ENCODE data around the gene LRRC47. TPM values are rescaled to one million over a fixed set of nuclear protein-coding genes. Genes with fewer than 3 reads are reported as not detected.

LRRC47 gene
- total RNA-seq, 1 donor = 22.9 TPM

DNA sequence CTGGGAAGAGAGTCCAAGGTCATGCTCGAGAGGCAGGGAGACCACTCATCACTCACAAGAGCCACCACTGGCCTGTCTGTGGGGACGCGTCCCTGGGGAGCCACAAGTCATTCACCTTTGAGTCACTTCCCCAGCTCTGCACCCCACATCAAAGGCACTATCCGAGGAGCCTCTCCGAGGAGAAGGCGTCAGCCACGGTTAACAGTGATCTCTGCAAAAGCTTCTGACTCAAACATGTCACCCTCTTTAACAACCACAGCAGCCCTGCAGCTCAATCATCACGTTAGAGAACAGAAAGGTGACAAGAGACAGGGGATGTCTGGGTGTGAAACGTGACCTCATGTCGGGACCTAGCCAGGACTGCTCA lies 9.0 kb downstream of the LRRC47 start:
- H3K4me3 ChIP-seq (ENCODE audit: low read depth, low read length) = no peak overlapping the region
- TF ChIP-seq, protein P1, sequence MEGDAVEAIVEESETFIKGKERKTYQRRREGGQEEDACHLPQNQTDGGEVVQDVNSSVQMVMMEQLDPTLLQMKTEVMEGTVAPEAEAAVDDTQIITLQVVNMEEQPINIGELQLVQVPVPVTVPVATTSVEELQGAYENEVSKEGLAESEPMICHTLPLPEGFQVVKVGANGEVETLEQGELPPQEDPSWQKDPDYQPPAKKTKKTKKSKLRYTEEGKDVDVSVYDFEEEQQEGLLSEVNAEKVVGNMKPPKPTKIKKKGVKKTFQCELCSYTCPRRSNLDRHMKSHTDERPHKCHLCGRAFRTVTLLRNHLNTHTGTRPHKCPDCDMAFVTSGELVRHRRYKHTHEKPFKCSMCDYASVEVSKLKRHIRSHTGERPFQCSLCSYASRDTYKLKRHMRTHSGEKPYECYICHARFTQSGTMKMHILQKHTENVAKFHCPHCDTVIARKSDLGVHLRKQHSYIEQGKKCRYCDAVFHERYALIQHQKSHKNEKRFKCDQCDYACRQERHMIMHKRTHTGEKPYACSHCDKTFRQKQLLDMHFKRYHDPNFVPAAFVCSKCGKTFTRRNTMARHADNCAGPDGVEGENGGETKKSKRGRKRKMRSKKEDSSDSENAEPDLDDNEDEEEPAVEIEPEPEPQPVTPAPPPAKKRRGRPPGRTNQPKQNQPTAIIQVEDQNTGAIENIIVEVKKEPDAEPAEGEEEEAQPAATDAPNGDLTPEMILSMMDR (IDR thresholded peaks at IDR 0.05; ENCODE audit: insufficient read depth, low read length) = no peak
- DNase-seq (ENCODE audit: low read depth) = no peak

DNA sequence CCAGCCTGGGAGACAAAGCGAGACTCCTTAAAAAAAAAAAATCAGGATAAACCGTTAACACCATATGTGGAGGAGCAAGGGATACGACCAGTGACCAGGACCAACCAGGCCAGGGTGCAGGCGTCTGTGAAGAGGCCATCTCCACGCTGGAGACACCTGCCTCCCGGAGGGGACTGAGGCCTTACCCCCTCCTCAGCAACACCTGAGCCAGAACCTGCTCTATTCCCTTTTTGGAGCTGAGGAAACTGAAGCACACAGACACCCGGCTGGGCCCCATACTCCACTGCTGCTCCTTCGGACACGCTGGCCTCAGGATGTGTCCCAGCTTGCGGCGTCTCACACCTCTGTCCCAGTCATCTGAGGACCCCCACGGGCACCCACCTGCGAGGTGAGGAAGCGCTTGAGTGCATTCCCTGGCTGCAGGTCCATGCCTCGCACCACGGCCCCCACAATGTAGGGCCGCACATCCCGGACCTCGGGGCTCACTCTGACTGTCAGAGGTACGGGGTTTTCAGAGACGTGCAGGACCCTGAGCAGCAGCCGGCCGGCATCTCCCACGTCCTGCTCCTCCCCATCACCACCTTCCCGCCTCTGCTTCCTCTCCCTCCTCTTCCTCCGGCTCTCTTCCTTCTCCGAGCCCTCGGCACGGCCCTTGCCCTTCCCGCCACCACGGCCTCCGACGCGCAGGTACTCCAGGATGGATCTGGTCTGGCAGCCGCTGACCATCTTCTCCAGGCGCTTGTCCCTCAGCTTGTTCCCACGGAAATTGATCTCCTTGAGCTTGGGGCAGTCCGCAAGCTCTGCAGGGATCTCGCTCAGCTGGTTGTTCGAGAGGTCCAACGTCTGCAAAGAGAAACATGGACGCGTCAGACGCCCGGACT lies 9.6 kb downstream of the LRRC47 start:
- TF ChIP-seq, protein P1 (IDR thresholded peaks at IDR 0.05; ENCODE audit: insufficient read depth, low read length) = no peak
- no peak for DNase-seq (ENCODE audit: low read depth)
- no peak overlapping the region for H3K4me3 ChIP-seq (ENCODE audit: low read depth, low read length)

DNA sequence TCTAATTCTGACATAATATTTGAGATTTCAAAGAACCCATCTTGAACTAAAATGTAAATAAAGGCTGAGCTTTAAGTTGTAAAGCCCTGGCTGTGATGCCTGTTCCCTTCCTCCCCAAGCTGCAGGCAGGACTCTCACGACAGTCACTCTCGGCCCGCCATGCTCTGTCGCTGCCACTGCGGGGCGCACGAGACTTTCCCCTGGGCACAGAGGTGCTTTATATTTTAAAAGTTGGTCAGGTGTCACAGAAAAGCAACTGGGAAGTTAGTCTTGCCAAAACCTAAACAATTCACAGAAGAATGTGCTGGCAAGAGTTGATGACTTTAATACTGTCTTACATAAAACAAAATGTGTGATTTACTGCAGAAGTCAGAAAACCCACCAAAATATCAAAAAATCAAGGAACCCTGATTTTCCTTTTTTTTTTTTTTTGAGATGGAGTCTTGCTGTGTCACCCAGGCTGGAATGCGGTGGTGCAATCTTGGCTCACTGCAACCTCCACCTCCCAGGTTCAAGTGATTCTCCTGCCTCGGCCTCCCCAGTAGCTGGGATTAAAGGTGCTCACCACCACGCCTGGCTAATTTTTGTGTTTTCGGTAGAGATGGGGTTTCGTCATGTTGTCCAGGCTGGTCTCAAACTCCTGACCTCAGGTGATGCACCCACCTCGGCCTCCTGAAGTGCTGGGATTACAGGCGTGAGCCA lies 10.7 kb downstream of the LRRC47 start:
- no peak overlapping the region for H3K4me3 ChIP-seq (ENCODE audit: low read depth, low read length)
- DNase-seq (ENCODE audit: low read depth) = peak; percentile 10
- TF ChIP-seq, protein P1 (IDR thresholded peaks at IDR 0.05; ENCODE audit: insufficient read depth, low read length) = peak; percentile 28

DNA sequence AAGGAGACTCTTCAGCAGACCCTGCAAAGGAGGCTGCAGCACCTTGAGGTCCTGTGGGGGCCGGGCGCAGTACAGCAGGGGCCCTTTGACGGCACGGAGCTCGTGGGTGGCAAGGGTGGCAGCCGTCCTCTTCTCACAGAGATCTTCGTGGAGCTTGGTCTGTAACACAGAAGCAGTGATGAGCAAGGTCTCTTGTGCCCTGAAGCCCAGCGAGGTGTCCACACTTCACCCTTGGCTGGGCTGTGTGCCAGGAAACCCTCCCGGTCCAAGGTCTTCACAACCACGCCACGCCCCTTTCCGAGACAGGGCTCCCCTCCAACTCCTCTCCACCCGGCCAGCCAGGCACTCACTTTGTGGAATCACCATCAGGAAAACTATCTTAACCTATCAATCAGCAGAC lies 11.3 kb downstream of the LRRC47 start:
- H3K4me3 ChIP-seq (ENCODE audit: low read depth, low read length) = no peak overlapping the region
- no peak for DNase-seq (ENCODE audit: low read depth)
- TF ChIP-seq, protein P1 (IDR thresholded peaks at IDR 0.05; ENCODE audit: insufficient read depth, low read length) = no peak

DNA sequence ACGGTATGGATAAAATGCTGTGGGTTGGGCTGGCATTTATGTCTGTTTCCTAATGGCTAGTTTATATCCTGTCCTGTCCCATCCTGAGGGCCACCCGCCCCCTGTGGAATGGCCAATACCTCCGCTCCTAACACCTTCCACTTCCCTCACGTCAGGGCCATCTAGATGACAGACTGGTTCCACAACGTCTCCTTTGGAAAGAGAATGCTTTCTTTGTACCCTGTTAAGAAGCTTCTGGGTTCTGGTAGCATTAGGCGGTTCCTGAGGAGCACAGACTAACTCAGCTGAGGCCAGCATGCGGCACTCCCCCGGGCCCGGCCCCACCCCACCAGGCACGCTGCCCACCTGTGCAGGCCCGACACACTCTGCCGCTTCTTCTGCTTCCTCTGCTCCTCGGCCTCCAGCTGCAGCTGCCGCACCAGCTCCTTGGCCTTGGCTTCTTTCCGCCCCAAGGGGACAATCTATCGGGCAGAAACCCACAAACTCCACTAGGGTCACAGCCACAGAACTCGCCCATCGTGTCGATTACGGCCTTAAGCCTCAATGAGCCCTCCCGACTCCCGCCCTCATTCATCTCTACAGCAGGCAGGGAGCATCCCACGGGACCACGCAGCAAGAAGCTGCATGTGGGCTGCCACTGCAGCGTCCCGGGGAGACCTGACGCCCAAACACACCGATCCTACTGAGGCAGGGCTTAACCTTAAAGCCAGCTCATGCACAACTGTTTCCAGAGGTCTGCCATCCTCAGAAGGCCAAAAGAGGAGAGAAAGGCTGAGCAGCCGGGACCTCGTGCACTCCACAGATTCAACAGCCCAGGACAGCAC lies 12.4 kb downstream of the LRRC47 start:
- TF ChIP-seq, protein P1 (IDR thresholded peaks at IDR 0.05; ENCODE audit: insufficient read depth, low read length) = no peak
- no peak overlapping the region for H3K4me3 ChIP-seq (ENCODE audit: low read depth, low read length)
- DNase-seq (ENCODE audit: low read depth) = no peak

DNA sequence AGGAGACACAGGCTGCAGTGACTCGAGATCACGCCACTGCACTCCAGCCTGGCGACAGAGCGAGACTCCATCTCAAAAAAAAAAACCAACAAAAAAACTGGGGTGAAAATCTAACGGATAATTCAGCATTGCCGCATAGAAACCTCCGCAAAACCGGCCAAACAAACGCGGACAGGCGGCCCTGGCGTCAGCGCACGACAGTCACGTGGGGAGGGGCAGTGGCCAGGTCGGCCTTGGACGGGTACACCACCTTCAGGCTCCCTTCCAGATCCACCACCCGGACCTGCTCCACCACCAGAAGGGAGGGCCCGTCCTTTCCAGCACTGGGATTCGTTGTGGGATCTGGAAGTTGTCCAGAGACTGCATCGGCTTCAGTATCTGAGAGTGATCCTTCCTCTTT lies 15.4 kb downstream of the LRRC47 start:
- no peak overlapping the region for H3K4me3 ChIP-seq (ENCODE audit: low read depth, low read length)
- no peak for DNase-seq (ENCODE audit: low read depth)
- TF ChIP-seq, protein P1 (IDR thresholded peaks at IDR 0.05; ENCODE audit: insufficient read depth, low read length) = no peak
